HEK293T (cell line): ENCODE measurements around the gene TULP1.

Experiments
- ARNT ChIP-seq: fragments of 450-650 bp; IDR thresholded peaks from 2 replicates; pipeline ENCODE4 v1.6.1; 2017; ENCODE audit warnings: mild to moderate bottlenecking
- BHLHE40 ChIP-seq: fragments of 450-650 bp; IDR thresholded peaks from 2 replicates; pipeline ENCODE4 v1.6.1; 2016; ENCODE audit warnings: mild to moderate bottlenecking, moderate library complexity, borderline replicate concordance
- FOXA1 ChIP-seq: fragments of 450-650 bp; IDR thresholded peaks from 2 replicates; pipeline ENCODE4 v1.6.1; 2016; ENCODE audit warnings: mild to moderate bottlenecking
- FOXM1 ChIP-seq: fragments of 450-650 bp; IDR thresholded peaks from 2 replicates; pipeline ENCODE4 v1.6.1; 2017; ENCODE audit warnings: mild to moderate bottlenecking, borderline replicate concordance
- NFRKB ChIP-seq: fragments of 450-650 bp; IDR thresholded peaks from 2 replicates; pipeline ENCODE4 v1.6.1; 2016; ENCODE audit warnings: mild to moderate bottlenecking, moderate library complexity
- SP1 ChIP-seq: fragments of 450-650 bp; IDR thresholded peaks from 2 replicates; pipeline ENCODE4 v1.6.1; 2017
- TARDBP ChIP-seq: fragments of 450-650 bp; IDR thresholded peaks from 2 replicates; pipeline ENCODE4 v1.6.1; 2016
- ZNF384 ChIP-seq: fragments of 450-650 bp; IDR thresholded peaks from 2 replicates; pipeline ENCODE4 v1.6.1; 2016

DNA sequence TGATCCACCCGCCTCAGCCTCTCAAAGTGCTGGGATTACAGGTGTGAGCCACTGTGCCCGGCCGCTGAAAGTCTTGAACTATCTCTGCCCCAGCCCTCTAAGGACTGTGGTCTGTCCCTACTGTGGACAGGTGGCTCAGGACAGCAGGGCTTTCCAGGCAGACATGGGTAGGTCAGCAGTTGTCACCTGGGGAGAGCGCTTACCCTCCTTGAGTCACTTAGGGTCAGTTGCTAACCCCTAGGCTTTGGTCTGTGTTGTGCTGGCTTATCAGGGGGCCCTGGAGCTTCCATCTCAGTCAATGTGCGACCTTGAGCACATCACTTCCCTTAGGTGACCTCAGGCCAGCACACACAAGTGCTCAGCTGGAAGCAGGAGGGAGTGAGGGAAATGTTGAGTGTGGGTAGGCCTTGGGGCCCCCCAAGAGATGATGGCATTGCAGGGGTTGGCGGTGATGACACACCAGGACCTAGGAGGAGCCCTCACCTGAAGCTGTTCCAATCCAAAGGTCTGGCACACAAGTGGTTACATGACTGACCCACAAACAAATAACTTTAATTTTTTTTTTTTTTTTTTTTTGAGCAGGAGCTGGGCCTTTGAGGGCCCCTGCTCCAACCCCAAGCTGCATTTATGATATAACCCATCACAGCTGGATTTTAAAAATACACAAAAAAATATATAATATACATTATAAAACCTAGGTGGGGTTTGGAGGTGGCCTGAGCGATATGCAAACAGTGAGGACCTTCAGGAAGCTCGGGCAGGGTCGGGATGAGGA, 39.4 kb downstream of the TULP1 start:
- TF ChIP-seq FOXA1 (no peak), FOXM1 (no peak), TARDBP (no peak), ARNT (no peak), SP1 (no peak), BHLHE40 (no peak), ZNF384 (no peak), NFRKB (no peak)
